GM18951 (cell line): Measurements from ENCODE around the gene PCDHGB2.
"Not testable (repeated sequence)": the region's sequence is repeated elsewhere in the genome, so short reads cannot be mapped to it uniquely, and the experiment has no call there.

ENCODE experiments used
- POLR2A ChIP-seq: IDR thresholded peaks from 4 replicates; pipeline ENCODE4 v1.6.1; 2011; ENCODE audit warnings: mild to moderate bottlenecking; ENCODE audit not compliant: insufficient read length, insufficient read depth; ENCODE audit errors: extremely low read depth
- in situ Hi-C: fragments of 300-500 bp; cut with MboI; formaldehyde crosslinking; loops from one replicate; pipeline ENCODE4 v1.12.0; 2022; ENCODE audit warnings: low sequenced_read_pairs, mixed read lengths, inconsistent platforms; ENCODE audit not compliant: unreplicated experiment

The PCDHGB2 gene

DNA sequence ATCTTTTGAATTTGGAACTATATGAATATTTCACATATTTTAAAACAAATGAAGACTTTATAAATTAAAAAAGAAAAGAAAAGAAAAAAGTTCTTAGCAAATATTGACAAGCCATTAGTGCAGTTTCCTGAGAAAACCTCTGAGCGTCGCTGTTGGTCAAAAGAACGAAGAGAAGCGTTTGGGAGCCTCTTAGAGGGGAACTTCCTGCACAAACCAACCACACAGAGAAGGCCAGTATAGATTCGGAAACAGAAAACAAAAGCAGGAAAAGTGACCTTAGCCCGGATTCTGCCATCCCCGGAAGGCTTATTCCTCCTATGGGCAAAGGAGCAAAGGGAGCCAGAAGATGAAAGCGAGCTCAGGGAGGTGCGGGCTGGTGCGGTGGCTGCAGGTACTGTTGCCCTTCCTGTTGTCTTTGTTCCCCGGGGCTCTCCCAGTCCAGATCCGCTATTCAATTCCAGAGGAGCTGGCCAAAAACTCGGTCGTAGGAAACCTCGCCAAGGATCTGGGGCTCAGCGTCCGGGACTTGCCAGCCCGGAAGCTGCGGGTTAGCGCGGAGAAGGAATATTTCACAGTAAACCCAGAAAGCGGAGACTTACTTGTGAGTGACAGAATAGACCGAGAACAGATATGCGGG, at the start of gene PCDHGB2:
Gene PCDHGB2 (plus strand): TSS at position 205 of the 637 bp plus-strand sequence. CDS start 142 bp downstream, at position 347.
- TF ChIP-seq POLR2A, result no peak
- in situ Hi-C loops, result no loop called here

GRCh38 chr5:141313711-141314110, 46.1 kb upstream of the PCDHGB2 start:
- TF ChIP-seq POLR2A, result no peak
- in situ Hi-C loops, result no loop called here

DNA sequence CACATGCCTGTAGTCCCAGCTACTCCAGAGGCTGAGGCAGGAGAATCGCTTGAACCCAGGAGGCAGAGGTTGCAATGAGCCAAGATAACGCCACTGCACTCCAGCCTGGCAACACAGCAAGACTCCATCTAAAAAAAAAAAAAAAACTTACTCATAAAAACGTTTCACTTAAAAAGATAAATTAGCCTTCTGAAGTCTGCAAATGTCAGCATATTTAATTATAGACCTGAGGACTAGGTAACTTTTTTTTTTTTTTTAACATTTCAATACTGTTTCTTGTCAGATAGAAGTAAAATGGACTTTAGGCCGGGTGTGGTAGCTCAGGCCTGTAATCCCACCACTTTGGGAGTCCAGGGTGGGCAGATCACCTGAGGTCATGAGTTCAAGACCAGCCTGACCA, 42.8 kb upstream of the PCDHGB2 start:
- in situ Hi-C loops, result not testable (repeated sequence)

DNA sequence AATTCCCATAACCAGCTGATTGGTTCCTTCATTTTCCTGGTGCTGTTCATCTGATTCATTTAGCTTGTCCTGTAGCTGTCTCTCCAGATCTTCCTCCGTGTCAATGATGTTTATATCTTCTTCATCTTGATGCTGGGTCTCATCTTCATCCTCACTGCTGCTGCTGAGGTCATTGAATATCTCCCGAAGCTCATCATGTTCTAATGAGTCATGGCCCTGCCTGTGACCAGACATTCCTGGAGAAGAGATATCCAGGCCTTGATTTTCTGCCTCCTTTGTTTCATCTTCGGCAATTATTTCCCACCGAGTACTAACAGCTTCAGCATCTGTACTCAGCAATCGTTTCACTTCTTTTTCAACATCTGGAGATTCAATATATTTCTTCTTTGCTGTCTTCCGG, 40.6 kb upstream of the PCDHGB2 start:
- in situ Hi-C loops, result no loop called here
- no peak for TF ChIP-seq POLR2A

DNA sequence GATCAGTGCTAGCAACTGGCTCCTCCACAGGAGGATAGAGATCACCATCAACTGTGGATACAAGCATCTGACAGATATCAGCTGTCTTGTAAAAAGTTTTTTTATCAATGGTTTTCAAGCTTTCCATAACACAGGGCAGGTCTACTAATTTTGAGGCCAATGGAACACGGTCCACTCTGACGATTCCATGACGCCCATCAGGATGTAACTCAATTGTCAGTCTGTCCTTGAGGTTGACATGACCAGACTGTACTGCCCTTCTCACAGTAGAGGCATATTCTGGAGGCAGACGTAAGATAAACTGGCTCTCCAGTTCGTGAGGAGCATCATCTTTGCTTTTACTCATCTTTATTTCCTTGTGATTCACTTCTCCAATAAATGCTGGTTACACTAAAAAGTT, 40.1 kb upstream of the PCDHGB2 start:
- TF ChIP-seq POLR2A, result no peak
- in situ Hi-C loops, result no loop called here

GRCh38 chr5:141320225-141321169, 39.3 kb upstream of the PCDHGB2 start, which contains the start of gene TAF7:
TSS of gene TAF7 (minus strand) at chr5:141320784. CDS start at chr5:141320044, 740 bp downstream.
- in situ Hi-C loops, result no loop called here
- peak; percentile 98 for TF ChIP-seq POLR2A

GRCh38 chr5:141322261-141322660, 37.5 kb upstream of the PCDHGB2 start:
- TF ChIP-seq POLR2A, result no peak
- in situ Hi-C loops, result no loop called here

DNA sequence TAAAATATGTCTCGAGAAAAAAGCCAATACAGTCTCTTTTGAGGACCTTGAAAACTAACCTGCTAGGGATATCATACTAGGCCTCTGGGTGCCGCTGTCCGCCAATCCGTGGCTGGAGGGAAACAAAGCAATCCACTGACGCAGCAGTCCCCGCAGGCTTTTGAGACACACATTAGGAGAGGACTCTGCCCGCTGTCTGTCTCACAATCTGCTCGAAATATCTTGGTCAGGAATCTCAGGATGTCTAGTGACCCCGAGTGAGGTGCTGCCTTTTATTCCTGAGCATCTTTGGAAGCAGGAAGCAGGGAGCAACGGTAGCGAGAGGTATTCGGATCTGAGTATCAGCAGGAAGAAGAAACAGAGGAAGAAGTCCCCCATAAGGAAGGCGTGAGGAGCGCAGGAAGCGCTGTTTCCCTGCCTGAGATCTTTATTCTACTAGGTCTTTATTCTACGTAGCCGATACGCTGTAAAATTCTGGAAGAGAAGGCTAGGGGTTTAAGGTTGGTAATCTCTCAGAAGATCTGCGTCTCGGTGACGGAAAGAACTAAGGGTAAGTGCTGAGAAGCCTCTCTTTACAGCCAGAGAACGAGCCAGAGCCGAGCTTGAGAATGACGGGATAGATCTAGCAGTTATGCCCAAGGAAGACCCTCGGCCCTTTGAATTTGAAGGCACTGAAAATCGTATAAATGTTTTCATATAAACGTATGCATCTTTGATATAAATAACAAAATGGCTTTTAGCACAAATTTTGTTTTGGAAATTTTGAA, 33.5 kb upstream of the PCDHGB2 start:
- in situ Hi-C loops, result no loop called here
- no peak for TF ChIP-seq POLR2A

- in situ Hi-C loops, result no loop called here
- TF ChIP-seq POLR2A, result no peak
Observed at GRCh38 chr5:141328231-141328630, 31.6 kb upstream of the PCDHGB2 start.

DNA sequence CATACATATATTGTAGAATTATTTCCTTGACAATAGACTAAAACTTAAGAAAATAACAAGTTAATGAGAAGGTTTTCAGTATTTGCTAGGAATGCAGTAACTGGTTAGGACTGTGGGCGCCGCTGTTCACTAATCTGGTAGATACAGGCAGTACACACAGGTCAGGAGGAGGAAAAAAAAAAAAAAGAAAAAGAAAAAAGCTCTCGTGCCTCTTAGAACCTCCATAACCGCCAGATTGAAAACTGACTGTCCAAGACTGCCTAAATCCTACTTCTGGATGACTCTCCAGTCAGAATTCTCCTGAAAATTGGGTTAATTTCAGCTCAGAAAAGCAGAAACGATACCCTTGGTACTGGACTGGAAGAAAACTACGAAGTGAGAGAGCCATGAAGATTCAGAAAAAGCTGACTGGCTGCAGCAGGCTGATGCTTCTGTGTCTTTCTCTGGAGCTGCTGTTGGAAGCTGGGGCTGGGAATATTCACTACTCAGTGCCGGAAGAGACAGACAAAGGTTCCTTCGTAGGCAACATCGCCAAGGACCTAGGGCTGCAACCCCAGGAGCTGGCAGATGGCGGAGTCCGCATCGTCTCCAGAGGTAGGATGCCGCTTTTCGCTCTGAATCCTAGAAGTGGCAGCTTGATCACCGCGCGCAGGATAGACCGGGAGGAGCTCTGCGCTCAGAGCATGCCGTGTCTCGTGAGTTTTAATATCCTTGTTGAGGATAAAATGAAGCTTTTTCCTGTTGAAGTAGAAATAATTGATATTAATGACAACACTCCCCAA, 29.3 kb upstream of the PCDHGB2 start, which contains the start of gene PCDHGA1:
Gene PCDHGA1 (plus strand): TSS at position 216 of the 782 bp plus-strand sequence.
- in situ Hi-C loops, result no loop called here
- no peak for TF ChIP-seq POLR2A

- in situ Hi-C loops, result not testable (repeated sequence)
Observed at GRCh38 chr5:141332571-141332970, 27.2 kb upstream of the PCDHGB2 start.

GRCh38 chr5:141338538-141339306, 21.1 kb upstream of the PCDHGB2 start, which contains the start of gene PCDHGA2:
TSS of gene PCDHGA2 (plus strand) at chr5:141338760.
- TF ChIP-seq POLR2A, result no peak
- in situ Hi-C loops, result no loop called here

DNA sequence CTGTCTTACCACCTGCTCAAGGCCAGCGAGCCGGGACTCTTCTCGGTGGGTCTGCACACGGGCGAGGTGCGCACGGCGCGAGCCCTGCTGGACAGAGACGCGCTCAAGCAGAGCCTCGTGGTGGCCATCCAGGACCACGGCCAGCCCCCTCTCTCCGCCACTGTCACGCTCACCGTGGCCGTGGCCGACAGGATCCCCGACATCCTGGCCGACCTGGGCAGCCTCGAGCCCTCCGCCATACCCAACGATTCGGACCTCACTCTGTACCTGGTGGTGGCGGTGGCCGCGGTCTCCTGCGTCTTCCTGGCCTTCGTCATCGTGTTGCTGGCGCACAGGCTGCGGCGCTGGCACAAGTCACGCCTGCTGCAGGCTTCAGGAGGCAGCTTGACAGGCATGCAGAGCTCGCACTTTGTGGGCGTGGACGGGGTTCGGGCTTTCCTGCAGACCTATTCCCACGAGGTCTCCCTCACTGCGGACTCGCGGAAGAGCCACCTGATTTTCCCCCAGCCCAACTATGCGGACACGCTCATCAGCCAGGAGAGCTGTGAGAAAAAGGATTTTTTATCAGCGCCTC, 18.9 kb upstream of the PCDHGB2 start:
- in situ Hi-C loops, result not testable (repeated sequence)
